Astrocyte (in vitro differentiated cells and primary cell): Measurements from ENCODE around the gene PELI2. TPM values are rescaled to one million over a fixed set of nuclear protein-coding genes. Genes with fewer than 3 reads are reported as not detected.
"Not testable (repeated sequence)": the region's sequence is repeated elsewhere in the genome, so short reads cannot be mapped to it uniquely, and the experiment has no call there.

Experiments used
- DNase-seq: peaks from one replicate; pipeline ENCODE4 v3.0.0-alpha.2; 2010; ENCODE audit warnings: low read depth
- FAIRE-seq: peaks from 2 replicates; lab custom pipeline; 2011; peaks lifted over from hg19 to GRCh38; lab: Jason Lieb, UNC
- H2AFZ ChIP-seq: 2 replicates; pipeline ENCODE4 v1.6.0; 2012; ENCODE audit warnings: low read depth, low read length, inconsistent platforms
- H3K27ac ChIP-seq: 2 replicates; pipeline ENCODE4 v1.5.1; 2011; ENCODE audit warnings: low read depth, low read length, inconsistent platforms
- H3K27me3 ChIP-seq: 2 replicates; pipeline ENCODE4 v1.6.0; 2011; ENCODE audit warnings: low read length, inconsistent platforms; ENCODE audit not compliant: insufficient read depth
- H3K36me3 ChIP-seq: 2 replicates; pipeline ENCODE4 v1.5.1; 2011; ENCODE audit warnings: low read length, inconsistent platforms; ENCODE audit not compliant: insufficient read depth
- H3K4me1 ChIP-seq: 2 replicates; pipeline ENCODE4 v1.5.1; 2011; ENCODE audit warnings: low read length, inconsistent platforms; ENCODE audit not compliant: insufficient read depth
- H3K4me2 ChIP-seq: 2 replicates; pipeline ENCODE4 v1.6.0; 2012; ENCODE audit warnings: low read length, inconsistent platforms
- H3K4me3 ChIP-seq: 2 replicates; pipeline ENCODE4 v1.5.1; 2011; ENCODE audit warnings: low read depth, mild to moderate bottlenecking, low read length, inconsistent platforms; ENCODE audit not compliant: insufficient read depth
- H3K79me2 ChIP-seq: 2 replicates; pipeline ENCODE4 v1.6.0; 2012; ENCODE audit warnings: mild to moderate bottlenecking, low read length, inconsistent platforms; ENCODE audit not compliant: insufficient read depth
- H3K9ac ChIP-seq: 2 replicates; pipeline ENCODE4 v1.6.0; 2012; ENCODE audit warnings: mild to moderate bottlenecking, low read length, inconsistent platforms
- H3K9me3 ChIP-seq: 2 replicates; pipeline ENCODE4 v1.5.1; 2012; ENCODE audit warnings: low read depth, mild to moderate bottlenecking, low read length, inconsistent platforms; ENCODE audit not compliant: insufficient read depth
- H4K20me1 ChIP-seq: 2 replicates; pipeline ENCODE4 v1.6.0; 2012; ENCODE audit warnings: low read length, inconsistent platforms; ENCODE audit not compliant: insufficient read depth
- H3K27ac Mint-ChIP-seq: one replicate; pipeline ENCODE4 v1.8.0; 2021; ENCODE audit warnings: mild to moderate bottlenecking, mixed read lengths; ENCODE audit not compliant: unreplicated experiment
- H3K27me3 Mint-ChIP-seq: one replicate; pipeline ENCODE4 v1.8.0; 2021; ENCODE audit warnings: low read depth, mixed read lengths; ENCODE audit not compliant: unreplicated experiment
- H3K36me3 Mint-ChIP-seq: one replicate; pipeline ENCODE4 v1.8.0; 2021; ENCODE audit warnings: low read depth, mixed read lengths; ENCODE audit not compliant: unreplicated experiment
- H3K4me1 Mint-ChIP-seq: one replicate; pipeline ENCODE4 v1.8.0; 2021; ENCODE audit warnings: low read depth, mixed read lengths; ENCODE audit not compliant: unreplicated experiment
- H3K4me3 Mint-ChIP-seq: one replicate; pipeline ENCODE4 v1.8.0; 2021; ENCODE audit warnings: mild to moderate bottlenecking, moderate library complexity, mixed read lengths; ENCODE audit not compliant: unreplicated experiment
- H3K9me3 Mint-ChIP-seq: one replicate; pipeline ENCODE4 v1.8.0; 2021; ENCODE audit warnings: mild to moderate bottlenecking, mixed read lengths; ENCODE audit not compliant: unreplicated experiment
- CTCF ChIP-seq: IDR thresholded peaks from 2 replicates; pipeline ENCODE4 v1.5.1; 2011; ENCODE audit warnings: low read depth, mild to moderate bottlenecking, inconsistent platforms, low read length, moderate library complexity; ENCODE audit not compliant: insufficient read depth
- EZH2 ChIP-seq: IDR thresholded peaks from 2 replicates; pipeline ENCODE4 v1.6.1; 2012; ENCODE audit warnings: mild to moderate bottlenecking, low read length, inconsistent platforms; ENCODE audit not compliant: insufficient read depth
- total RNA-seq: library from RNA; stranded (reverse); gene quantifications from 2 replicates; pipeline ENCODE4 v1.2.1, GENCODE V29; 2021

Gene PELI2
- total RNA-seq, 1 donor from 2014 or later = 5.3 TPM

DNA sequence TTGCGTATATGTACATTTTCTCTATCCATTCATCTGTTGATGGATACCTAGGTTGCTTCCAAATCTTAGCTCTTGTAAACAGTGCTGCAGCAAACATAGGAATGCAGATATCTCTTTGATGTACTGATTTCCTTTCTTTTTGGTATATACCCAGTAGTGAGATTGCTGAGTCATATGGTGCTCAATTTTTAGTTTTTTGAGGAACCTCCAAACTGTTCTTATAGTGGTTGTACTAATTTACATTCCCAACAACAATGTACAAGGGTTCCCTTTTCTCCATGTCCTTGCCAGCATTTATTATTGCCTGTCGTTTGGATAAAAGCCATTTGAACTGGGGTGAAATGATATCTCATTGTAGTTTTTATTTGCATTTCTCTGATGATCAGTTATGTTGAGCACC lies 44.3 kb downstream of the PELI2 start:
- Mint-ChIP-seq H3K9me3 (peaks cover 14% of the 10 kb centered on the region), H3K27me3 (no peaks in the 10 kb centered on the region), H3K4me3 (no peak overlapping the region), H3K27ac (no peak overlapping the region), H3K4me1 (no peaks in the 10 kb centered on the region), H3K36me3 (peaks cover 1% of the 10 kb centered on the region)
- H3K27ac ChIP-seq = no peak overlapping the region
- DNase-seq = no peak
- H3K79me2 ChIP-seq = peaks cover 14% of the 10 kb centered on the region
- no peaks in the 10 kb centered on the region for H3K36me3 ChIP-seq
- H3K4me2 ChIP-seq = no peak overlapping the region
- H3K4me1 ChIP-seq = no peaks in the 10 kb centered on the region
- H2AFZ ChIP-seq = no peak overlapping the region
- H3K27me3 ChIP-seq = no peaks in the 10 kb centered on the region
- H3K9ac ChIP-seq = no peak overlapping the region
- TF ChIP-seq EZH2 = no peak
- no peak for TF ChIP-seq CTCF
- H3K4me3 ChIP-seq = no peak overlapping the region
- FAIRE-seq = no peak
- H3K9me3 ChIP-seq = no peaks in the 10 kb centered on the region
- H4K20me1 ChIP-seq = no peaks in the 10 kb centered on the region

DNA sequence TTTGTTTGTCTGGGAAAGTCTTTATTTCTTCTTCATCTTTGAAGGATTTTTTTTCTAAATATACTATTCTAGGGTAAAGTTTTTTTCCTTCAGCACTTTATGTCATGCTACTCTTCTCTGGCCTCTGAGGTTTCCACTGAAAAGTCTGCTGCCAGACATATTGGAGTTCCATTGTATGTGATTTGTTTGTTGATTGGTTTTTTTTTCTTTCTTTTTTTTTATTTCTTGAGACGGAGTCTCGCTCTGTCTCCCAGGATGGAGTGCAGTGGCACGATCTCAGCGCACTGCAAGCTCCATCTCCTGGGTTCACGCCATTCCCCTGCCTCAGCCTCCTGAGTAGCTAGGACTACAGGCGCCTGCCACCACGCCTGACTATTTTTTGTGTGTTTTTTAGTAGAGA lies 48.4 kb downstream of the PELI2 start:
- H2AFZ ChIP-seq, H3K27me3 ChIP-seq, H4K20me1 ChIP-seq, H3K4me3 ChIP-seq, H3K4me1 ChIP-seq, FAIRE-seq, H3K4me3 Mint-ChIP-seq, H3K36me3 Mint-ChIP-seq, H3K27me3 Mint-ChIP-seq, H3K4me1 Mint-ChIP-seq, H3K27ac Mint-ChIP-seq, H3K4me2 ChIP-seq, DNase-seq, H3K9me3 ChIP-seq, H3K36me3 ChIP-seq, H3K27ac ChIP-seq, H3K9ac ChIP-seq: not testable (repeated sequence)
- H3K79me2 ChIP-seq = peaks cover 28% of the 10 kb centered on the region
- H3K9me3 Mint-ChIP-seq = peaks cover 17% of the 10 kb centered on the region

DNA sequence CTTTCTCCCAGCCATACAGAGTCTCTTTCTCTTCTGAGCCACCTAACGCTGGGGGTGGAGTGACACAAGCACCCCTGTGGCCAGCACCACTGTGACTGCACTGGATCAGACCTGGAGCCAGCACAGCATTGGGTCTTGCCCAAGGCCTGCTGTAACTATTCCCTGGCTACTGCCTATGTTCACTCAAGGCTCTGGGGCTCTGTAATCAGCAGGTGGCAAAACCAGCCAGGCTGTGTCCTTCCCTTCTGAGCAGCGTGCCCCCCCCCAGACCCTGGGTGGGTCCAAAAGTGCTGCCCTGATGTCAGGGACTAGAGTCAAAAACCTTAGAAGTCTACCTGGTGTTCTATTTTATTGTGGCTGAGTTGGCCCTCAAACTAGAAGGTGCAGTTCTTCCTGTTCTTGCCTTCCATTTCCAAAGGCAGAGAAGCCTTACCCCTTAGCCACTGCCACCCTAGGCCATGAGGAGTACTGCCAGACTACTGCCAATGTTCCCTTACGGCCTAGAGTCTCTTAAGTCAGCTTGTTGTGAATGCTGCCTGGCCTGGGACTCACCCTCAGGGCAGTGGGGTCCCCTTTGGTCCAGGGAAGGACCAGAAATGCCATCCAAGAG lies 49.9 kb downstream of the PELI2 start:
- Mint-ChIP-seq H3K27me3 (no peaks in the 10 kb centered on the region), H3K4me3 (no peak overlapping the region), H3K9me3 (peaks cover 17% of the 10 kb centered on the region), H3K36me3 (peaks cover 1% of the 10 kb centered on the region), H3K27ac (no peak overlapping the region), H3K4me1 (peaks cover 14% of the 10 kb centered on the region)
- H3K79me2 ChIP-seq = peaks cover 29% of the 10 kb centered on the region
- no peak for TF ChIP-seq EZH2
- no peak for TF ChIP-seq CTCF
- no peaks in the 10 kb centered on the region for H3K27me3 ChIP-seq
- H3K4me2 ChIP-seq = no peak overlapping the region
- no peaks in the 10 kb centered on the region for H3K9me3 ChIP-seq
- no peak overlapping the region for H3K27ac ChIP-seq
- DNase-seq (no peak), FAIRE-seq (no peak)
- no peak overlapping the region for H2AFZ ChIP-seq
- peaks cover 13% of the 10 kb centered on the region for H3K4me1 ChIP-seq
- H3K9ac ChIP-seq = no peak overlapping the region
- no peak overlapping the region for H3K4me3 ChIP-seq
- no peaks in the 10 kb centered on the region for H3K36me3 ChIP-seq
- no peaks in the 10 kb centered on the region for H4K20me1 ChIP-seq
